Measurements from ENCODE around the gene ZNF579.

Gene ZNF579

DNA sequence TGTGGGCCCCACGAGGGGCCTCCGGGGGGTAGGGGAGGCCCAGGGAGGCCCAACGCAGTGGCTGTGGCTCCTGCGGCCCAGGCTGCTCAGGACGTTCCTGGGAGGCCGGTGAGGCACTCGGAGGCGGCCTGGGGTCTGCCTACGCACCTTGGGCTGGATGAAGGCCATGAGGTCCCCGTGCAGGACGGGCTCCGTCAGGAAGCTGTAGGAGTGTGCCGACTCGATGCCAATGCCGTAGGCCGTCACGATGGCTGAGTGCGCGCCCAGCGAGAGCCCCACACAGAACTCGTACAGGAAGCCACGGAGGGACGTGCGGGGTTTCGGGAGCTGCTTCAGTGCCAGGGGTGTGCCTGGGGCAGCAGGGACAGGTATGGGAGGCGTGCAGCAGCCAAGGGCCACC, 49.7 kb downstream of the ZNF579 start:
- Histone ChIP-seq H3K27ac (no peak overlapping the region), H3K36me3 (ENCODE audit: control insufficient read depth, insufficient read depth, low read length) (no peaks in the 10 kb centered on the region), H3K79me2 (no peaks in the 10 kb centered on the region), H3K27me3 (ENCODE audit: control insufficient read depth, insufficient read depth, low read length) (no peaks in the 10 kb centered on the region), H3K9me3 (ENCODE audit: control insufficient read depth, low read length) (no peaks in the 10 kb centered on the region), H3K4me3 (ENCODE audit: low read depth, low read length) (no peak overlapping the region), H3K4me1 (peaks cover 6% of the 10 kb centered on the region), H3K4me2 (ENCODE audit: low read length) (no peak overlapping the region), H3K9ac (no peak overlapping the region), H2AFZ (no peak overlapping the region)
- TF ChIP-seq, protein P1, sequence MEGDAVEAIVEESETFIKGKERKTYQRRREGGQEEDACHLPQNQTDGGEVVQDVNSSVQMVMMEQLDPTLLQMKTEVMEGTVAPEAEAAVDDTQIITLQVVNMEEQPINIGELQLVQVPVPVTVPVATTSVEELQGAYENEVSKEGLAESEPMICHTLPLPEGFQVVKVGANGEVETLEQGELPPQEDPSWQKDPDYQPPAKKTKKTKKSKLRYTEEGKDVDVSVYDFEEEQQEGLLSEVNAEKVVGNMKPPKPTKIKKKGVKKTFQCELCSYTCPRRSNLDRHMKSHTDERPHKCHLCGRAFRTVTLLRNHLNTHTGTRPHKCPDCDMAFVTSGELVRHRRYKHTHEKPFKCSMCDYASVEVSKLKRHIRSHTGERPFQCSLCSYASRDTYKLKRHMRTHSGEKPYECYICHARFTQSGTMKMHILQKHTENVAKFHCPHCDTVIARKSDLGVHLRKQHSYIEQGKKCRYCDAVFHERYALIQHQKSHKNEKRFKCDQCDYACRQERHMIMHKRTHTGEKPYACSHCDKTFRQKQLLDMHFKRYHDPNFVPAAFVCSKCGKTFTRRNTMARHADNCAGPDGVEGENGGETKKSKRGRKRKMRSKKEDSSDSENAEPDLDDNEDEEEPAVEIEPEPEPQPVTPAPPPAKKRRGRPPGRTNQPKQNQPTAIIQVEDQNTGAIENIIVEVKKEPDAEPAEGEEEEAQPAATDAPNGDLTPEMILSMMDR (IDR thresholded peaks at IDR 0.05), result no peak

DNA sequence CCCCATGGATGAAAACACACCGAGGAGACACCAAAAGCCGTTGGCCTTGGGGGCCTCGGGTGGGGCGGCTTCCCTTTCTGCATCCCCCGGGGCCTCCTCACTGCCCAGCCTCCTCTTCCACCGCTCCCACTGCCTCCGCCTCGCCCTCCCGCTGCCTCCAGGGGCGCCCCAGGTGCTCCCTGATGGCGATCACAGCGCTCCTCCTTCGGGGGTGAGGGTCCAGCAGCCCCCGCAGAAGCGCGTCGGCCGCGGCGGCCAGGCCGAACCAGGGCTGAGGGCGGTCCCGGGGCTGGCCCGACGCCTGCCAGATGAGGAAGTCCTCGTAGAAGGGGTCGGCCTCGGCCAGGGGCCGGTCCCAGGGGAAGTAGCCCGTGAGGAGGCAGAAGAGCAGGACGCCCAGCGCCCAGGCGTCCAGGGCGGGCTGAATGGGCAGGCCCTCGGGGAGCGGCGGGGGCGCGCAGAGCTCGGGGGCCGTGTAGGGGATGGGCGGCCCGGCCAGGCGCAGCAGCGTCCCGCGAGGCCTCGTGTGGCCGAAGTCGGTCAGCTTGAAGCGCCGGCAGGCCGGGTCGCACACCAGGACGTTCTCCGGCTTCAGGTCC, 50.9 kb downstream of the ZNF579 start:
- no peak overlapping the region for H3K9ac ChIP-seq
- no peaks in the 10 kb centered on the region for H3K36me3 ChIP-seq (ENCODE audit: control insufficient read depth, insufficient read depth, low read length)
- H3K27me3 ChIP-seq (ENCODE audit: control insufficient read depth, insufficient read depth, low read length), result no peaks in the 10 kb centered on the region
- H2AFZ ChIP-seq, result no peak overlapping the region
- H3K4me3 ChIP-seq (ENCODE audit: low read depth, low read length), result no peak overlapping the region
- no peak overlapping the region for H3K4me2 ChIP-seq (ENCODE audit: low read length)
- TF ChIP-seq, protein P1 (IDR thresholded peaks at IDR 0.05), result no peak
- H3K79me2 ChIP-seq, result no peaks in the 10 kb centered on the region
- H3K9me3 ChIP-seq (ENCODE audit: control insufficient read depth, low read length), result no peaks in the 10 kb centered on the region
- H3K4me1 ChIP-seq, result peaks cover 7% of the 10 kb centered on the region
- H3K27ac ChIP-seq, result no peak overlapping the region

DNA sequence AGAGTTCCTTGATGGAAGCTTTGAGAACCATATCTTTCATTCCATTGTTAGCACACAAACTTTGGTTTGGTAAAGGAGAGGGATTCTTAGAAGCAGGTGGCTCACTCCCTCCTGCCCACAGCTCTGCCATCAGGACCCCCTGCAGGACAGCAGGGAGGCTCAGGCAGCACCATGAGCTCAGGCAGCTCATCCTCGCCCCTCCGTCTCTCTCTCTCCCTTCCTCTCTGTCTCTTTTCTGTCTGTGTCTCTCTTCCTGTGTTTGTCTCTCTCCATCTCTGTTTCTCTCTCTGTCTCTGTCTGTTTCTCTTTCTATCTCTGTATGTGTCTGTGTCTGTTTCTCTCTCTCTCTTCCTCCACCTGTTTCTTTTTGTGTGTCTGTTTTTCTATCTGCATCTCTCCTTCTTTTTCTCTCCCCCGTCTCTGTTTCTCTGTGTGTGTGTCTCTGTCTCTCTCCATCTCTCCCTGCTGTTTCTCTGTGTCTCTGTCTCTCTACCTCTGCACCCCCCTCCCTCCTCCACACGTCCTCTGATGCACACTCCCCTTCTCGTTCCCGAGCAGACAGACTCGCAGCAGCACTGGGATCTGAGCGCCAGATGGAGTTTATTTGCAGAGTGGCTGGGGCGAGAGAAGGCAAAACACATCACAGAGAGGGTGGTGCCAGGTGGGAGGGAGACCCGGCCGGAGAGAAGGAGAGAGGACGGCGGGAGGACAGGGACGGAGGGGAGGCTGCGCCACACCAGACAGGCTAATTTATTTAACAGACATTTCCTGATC, 52.4 kb downstream of the ZNF579 start:
- Histone ChIP-seq H3K27me3 (ENCODE audit: control insufficient read depth, insufficient read depth, low read length) (no peaks in the 10 kb centered on the region), H2AFZ (no peak overlapping the region), H3K9me3 (ENCODE audit: control insufficient read depth, low read length) (no peaks in the 10 kb centered on the region), H3K27ac (no peak overlapping the region), H3K4me1 (peaks cover 7% of the 10 kb centered on the region), H3K79me2 (no peaks in the 10 kb centered on the region), H3K4me3 (ENCODE audit: low read depth, low read length) (no peak overlapping the region), H3K36me3 (ENCODE audit: control insufficient read depth, insufficient read depth, low read length) (no peaks in the 10 kb centered on the region), H3K4me2 (ENCODE audit: low read length) (no peak overlapping the region), H3K9ac (no peak overlapping the region)
- TF ChIP-seq, protein P1 (IDR thresholded peaks at IDR 0.05), result no peak

DNA sequence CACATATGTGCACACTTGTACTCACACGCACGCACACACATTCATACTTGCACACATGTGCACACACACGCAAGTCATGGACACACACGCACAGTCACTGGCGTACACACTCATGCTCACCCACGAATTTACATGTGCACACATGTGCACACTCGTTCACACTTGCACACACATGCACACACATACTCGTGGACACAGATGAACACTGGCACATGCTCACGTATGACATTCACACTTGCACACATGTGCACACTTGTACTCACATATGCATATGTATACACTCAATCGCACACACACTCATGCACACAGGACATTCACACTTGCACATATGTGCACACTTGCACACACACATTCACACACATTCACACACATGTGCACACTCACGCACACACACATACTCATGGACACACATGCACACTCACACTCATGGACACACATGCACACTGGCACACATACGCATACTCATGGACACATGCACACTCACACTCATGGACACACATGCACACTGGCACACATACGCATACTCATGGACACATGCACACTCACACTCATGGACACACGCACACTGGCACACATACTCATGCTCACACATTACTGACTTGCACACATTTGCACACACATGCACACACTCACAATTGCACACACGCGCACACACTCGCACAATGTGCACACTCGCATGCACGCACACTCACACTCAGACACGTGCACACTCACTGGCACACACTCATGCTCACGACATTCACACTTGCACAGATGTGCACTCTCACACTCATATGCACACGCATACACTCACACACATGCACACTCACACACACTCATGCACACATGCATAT, 53.2 kb downstream of the ZNF579 start:
- no peaks in the 10 kb centered on the region for H3K9me3 ChIP-seq (ENCODE audit: control insufficient read depth, low read length)
- no peak overlapping the region for H3K4me2 ChIP-seq (ENCODE audit: low read length)
- H2AFZ ChIP-seq, result no peak overlapping the region
- no peaks in the 10 kb centered on the region for H3K36me3 ChIP-seq (ENCODE audit: control insufficient read depth, insufficient read depth, low read length)
- no peaks in the 10 kb centered on the region for H3K27me3 ChIP-seq (ENCODE audit: control insufficient read depth, insufficient read depth, low read length)
- H3K4me3 ChIP-seq (ENCODE audit: low read depth, low read length), result no peak overlapping the region
- no peaks in the 10 kb centered on the region for H3K79me2 ChIP-seq
- no peak overlapping the region for H3K27ac ChIP-seq
- H3K9ac ChIP-seq, result no peak overlapping the region
- peaks cover 7% of the 10 kb centered on the region for H3K4me1 ChIP-seq
- TF ChIP-seq, protein P1 (IDR thresholded peaks at IDR 0.05), result no peak

Measured in parathyroid adenoma (tissue), 2 donors.